A673 (cell line): Measurements from ENCODE around the gene STOX2. TPM values are rescaled to one million over a fixed set of nuclear protein-coding genes. Genes with fewer than 3 reads are reported as not detected.

ENCODE experiments used
- BruUV-seq: library from RNA; stranded (reverse); fragments of 400-500 nt; replicated peaks from 2 replicates; lab custom pipeline; 2021; lab: Mats Ljungman, UMichigan
- CTCF ChIA-PET: fragments of 300-600 bp; sonication (Branson Sonifier 250); formaldehyde crosslinking; loops from one replicate; lab custom pipeline; 2022; ENCODE audit warnings: antibody characterized with exemption; lab: Charles Lee
- POLR2A ChIA-PET: fragments of 300-600 bp; sonication (Branson Sonifier 250); formaldehyde crosslinking; loops from one replicate; lab custom pipeline; 2022; ENCODE audit warnings: antibody characterized with exemption; ENCODE audit not compliant: low non-redundant PET; lab: Charles Lee
- DNase-seq: peaks from one replicate; pipeline ENCODE4 v3.0.0-alpha.2; 2015; ENCODE audit warnings: low spot score
- H3K27ac ChIP-seq: fragments of 200-600 bp; sonication (generic); 2 replicates; pipeline ENCODE4 v1.5.1; 2016; ENCODE audit warnings: mixed run types, low read depth, mild to moderate bottlenecking, mixed read lengths, antibody characterized with exemption, low read length; ENCODE audit not compliant: poor library complexity, severe bottlenecking
- H3K27me3 ChIP-seq: fragments of 200-600 bp; sonication (generic); replicated peaks from 2 replicates; pipeline ENCODE4 v1.6.1; 2017; ENCODE audit warnings: mixed run types, low read depth, mild to moderate bottlenecking, mixed read lengths, antibody characterized with exemption, low read length; ENCODE audit not compliant: insufficient read depth, poor library complexity
- H3K36me3 ChIP-seq: fragments of 200-600 bp; sonication (generic); 2 replicates; pipeline ENCODE4 v1.6.1; 2016; ENCODE audit warnings: mixed run types, mild to moderate bottlenecking, mixed read lengths, antibody characterized with exemption, low read length; ENCODE audit not compliant: insufficient read depth, poor library complexity, severe bottlenecking
- H3K4me1 ChIP-seq: fragments of 200-600 bp; sonication (generic); 2 replicates; pipeline ENCODE4 v1.6.1; 2017; ENCODE audit warnings: mixed run types, mild to moderate bottlenecking, mixed read lengths, antibody characterized with exemption, low read length; ENCODE audit not compliant: insufficient read depth, poor library complexity, severe bottlenecking
- H3K4me3 ChIP-seq: fragments of 200-600 bp; sonication (generic); 2 replicates; pipeline ENCODE4 v1.5.1; 2016; ENCODE audit warnings: low read depth, mixed run types, mild to moderate bottlenecking, mixed read lengths, low read length; ENCODE audit not compliant: poor library complexity, severe bottlenecking
- H3K9me3 ChIP-seq: fragments of 200-600 bp; sonication (generic); 2 replicates; pipeline ENCODE4 v1.6.1; 2016; ENCODE audit warnings: mixed run types, low read depth, mild to moderate bottlenecking, mixed read lengths, antibody characterized with exemption, low read length; ENCODE audit not compliant: poor library complexity, severe bottlenecking
- EZH2 ChIP-seq: fragments of 200-600 bp; sonication (generic); IDR thresholded peaks from 2 replicates; pipeline ENCODE4 v1.6.1; 2017; ENCODE audit warnings: borderline replicate concordance, low read depth, mild to moderate bottlenecking, mixed read lengths, antibody characterized with exemption, low read length; ENCODE audit not compliant: poor library complexity, severe bottlenecking
- intact Hi-C: fragments of 100-400 bp; cut with micrococcal nuclease; formaldehyde crosslinking; loops from one replicate; pipeline ENCODE4 v1.10.0; 2022; ENCODE audit not compliant: unreplicated experiment
- total RNA-seq: library from RNA; stranded (reverse); gene quantifications from 2 replicates; pipeline ENCODE4 v1.2.3, GENCODE V29; 2021
- TF ChIP-seq, protein P1 (sequence below): fragments of 300-800, 200-600 bp; sonication (generic); conservative IDR thresholded peaks from 2 replicates; pipeline ENCODE4 v1.5.1; 2017; ENCODE audit warnings: low read depth, mild to moderate bottlenecking, antibody characterized with exemption, low read length, moderate library complexity, mixed read lengths

The STOX2 gene
- total RNA-seq, 1 experiment from 2014 or later: 2.9 TPM

DNA sequence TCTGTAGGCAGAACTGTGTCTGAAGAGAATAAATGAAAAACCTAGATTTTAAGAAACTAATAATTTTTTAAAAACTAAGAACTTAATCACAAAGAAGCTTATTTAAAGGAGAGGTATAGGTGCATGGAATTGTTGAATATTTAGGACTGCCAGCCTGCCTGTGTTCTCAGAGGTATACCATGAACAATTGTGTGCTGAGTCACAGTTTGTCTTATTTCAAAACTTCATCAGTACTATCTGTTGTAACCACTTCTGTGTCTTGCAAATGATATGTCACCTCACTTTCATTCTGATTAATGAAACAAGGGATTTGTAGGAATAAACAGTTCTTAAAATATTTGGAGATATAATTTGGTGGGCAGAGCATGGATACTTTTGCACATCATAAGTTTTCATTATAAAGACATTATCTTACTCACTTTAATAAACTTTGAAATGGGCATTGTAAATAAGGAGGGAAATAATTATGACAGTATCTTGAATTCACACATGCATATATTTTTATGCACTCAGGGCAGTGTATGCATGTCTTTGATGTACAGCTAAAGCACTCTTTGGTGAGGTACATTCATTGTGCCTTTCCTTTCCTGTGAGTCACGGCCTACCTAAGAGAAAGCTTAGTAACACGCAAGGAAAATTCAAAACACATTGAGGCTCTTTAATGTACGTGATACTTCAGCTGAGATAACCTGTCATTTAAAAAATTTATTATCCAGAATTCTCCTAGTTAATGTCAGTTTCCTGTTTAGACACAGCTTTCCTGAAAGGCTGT lies 31.7 kb downstream of the STOX2 start:
- ChIA-PET POLR2A (no interaction called here), CTCF (no interaction called here)
- no peaks in the 10 kb centered on the region for H3K27me3 ChIP-seq
- intact Hi-C loops: no loop called here
- TF ChIP-seq, protein P1, sequence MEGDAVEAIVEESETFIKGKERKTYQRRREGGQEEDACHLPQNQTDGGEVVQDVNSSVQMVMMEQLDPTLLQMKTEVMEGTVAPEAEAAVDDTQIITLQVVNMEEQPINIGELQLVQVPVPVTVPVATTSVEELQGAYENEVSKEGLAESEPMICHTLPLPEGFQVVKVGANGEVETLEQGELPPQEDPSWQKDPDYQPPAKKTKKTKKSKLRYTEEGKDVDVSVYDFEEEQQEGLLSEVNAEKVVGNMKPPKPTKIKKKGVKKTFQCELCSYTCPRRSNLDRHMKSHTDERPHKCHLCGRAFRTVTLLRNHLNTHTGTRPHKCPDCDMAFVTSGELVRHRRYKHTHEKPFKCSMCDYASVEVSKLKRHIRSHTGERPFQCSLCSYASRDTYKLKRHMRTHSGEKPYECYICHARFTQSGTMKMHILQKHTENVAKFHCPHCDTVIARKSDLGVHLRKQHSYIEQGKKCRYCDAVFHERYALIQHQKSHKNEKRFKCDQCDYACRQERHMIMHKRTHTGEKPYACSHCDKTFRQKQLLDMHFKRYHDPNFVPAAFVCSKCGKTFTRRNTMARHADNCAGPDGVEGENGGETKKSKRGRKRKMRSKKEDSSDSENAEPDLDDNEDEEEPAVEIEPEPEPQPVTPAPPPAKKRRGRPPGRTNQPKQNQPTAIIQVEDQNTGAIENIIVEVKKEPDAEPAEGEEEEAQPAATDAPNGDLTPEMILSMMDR: no peak
- TF ChIP-seq EZH2: no peak
- no peak for DNase-seq
- H3K36me3 ChIP-seq: no peaks in the 10 kb centered on the region
- H3K9me3 ChIP-seq: no peaks in the 10 kb centered on the region
- H3K4me1 ChIP-seq: peaks cover 5% of the 10 kb centered on the region
- no peak overlapping the region for H3K27ac ChIP-seq
- BruUV-seq: no TSS peak
- H3K4me3 ChIP-seq: no peak overlapping the region

DNA sequence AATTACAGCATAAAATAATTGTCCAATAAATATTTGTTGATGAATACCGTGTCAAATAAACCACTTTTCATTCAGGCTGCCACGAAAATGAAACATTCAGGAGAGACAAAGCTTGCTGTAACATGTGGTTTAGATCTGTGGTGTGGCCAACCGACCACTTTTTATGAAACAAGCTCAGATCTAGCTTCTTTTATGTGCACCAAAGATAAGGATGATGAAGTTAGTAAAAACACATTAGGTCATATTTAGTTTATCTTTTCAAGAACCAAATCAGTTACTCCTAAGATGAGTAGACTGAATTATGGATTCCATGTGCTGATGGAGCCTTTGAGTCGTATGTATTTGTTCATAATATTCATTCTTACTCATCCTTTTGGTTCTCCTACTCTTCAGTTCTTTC lies 35.8 kb downstream of the STOX2 start:
- intact Hi-C loops: no loop called here

DNA sequence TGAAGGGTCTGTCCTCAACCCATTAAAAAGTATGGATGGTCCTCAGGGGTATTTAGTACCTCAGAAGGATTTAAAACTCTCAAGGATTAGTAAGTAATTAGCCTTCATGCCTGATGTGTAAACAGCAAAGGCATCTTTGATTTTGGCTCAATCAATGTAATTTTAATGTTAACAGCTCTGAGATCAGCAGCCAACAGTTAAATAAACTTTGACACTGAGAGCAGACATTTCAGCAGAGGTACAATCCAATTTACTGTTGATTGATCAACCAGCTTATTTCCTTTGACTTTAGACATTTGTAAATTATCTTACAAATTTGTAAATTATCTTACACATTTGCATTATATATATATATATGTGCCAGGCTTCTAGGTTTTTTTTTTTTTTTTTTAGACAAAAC lies 36.9 kb downstream of the STOX2 start:
- no peak overlapping the region for H3K27ac ChIP-seq
- intact Hi-C loops: no loop called here
- no peak for DNase-seq
- H3K4me1 ChIP-seq: no peaks in the 10 kb centered on the region
- no TSS peak for BruUV-seq
- H3K27me3 ChIP-seq: no peaks in the 10 kb centered on the region
- H3K36me3 ChIP-seq: no peaks in the 10 kb centered on the region
- ChIA-PET CTCF (no interaction called here), POLR2A (no interaction called here)
- no peak for TF ChIP-seq EZH2
- TF ChIP-seq, protein P1: no peak
- H3K4me3 ChIP-seq: no peak overlapping the region
- H3K9me3 ChIP-seq: no peaks in the 10 kb centered on the region

More for the DNA sequence above, 35.8 kb downstream of the STOX2 start:
- Histone ChIP-seq H3K4me3 (no peak overlapping the region), H3K27me3 (no peaks in the 10 kb centered on the region), H3K9me3 (no peaks in the 10 kb centered on the region), H3K4me1 (peaks cover 5% of the 10 kb centered on the region), H3K27ac (no peak overlapping the region), H3K36me3 (no peaks in the 10 kb centered on the region)
- no TSS peak for BruUV-seq
- CTCF ChIA-PET: no interaction called here
- POLR2A ChIA-PET: no interaction called here
- no peak for DNase-seq
- TF ChIP-seq, protein P1: no peak
- no peak for TF ChIP-seq EZH2
